Measurements from ENCODE around the gene SIM1. TPM values are rescaled to one million over a fixed set of nuclear protein-coding genes. Genes with fewer than 3 reads are reported as not detected.

The SIM1 gene
- total RNA-seq, 1 experiment from 2014 or later, result not detected

DNA sequence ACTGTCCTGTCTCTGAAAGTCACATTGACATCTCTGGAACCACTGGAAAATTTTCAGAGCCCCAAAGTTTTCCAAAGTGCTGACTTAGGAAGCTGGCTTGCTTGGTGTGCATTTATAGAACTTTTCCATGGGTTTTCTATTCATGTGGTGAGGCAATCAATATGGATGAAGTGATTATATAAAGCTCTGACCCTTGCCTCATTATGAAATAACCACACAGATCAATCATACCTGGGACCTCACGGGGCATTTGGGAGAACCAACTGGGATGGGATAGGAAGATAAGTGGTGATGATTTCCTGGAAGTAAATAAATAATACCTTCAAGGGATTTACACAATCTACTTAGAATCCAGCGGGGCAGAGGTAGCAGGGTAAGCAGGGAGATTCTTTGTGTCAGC is 22.9 kb upstream of the SIM1 start:
- no peaks in the 10 kb centered on the region for H3K4me1 ChIP-seq (ENCODE audit: control insufficient read depth in 1 of 2, insufficient read depth in 2 of 2, low read length in 2 of 2)
- H3K9ac ChIP-seq (ENCODE audit: low read length), result no peak overlapping the region
- ATAC-seq (no peak), DNase-seq (ENCODE audit: low read depth, low spot score) (no peak)
- CTCF ChIA-PET, result no interaction called here
- H3K27ac ChIP-seq (ENCODE audit: low read depth, low read length), result no peak overlapping the region
- intact Hi-C loops (cut with micrococcal nuclease), result no loop called here
- no peaks in the 10 kb centered on the region for H3K79me2 ChIP-seq (ENCODE audit: insufficient read depth, low read length)
- TF ChIP-seq ZBTB33 (IDR thresholded peaks at IDR 0.05; ENCODE audit: extremely low read depth, insufficient replicate concordance, low read length), result no peak
- TF ChIP-seq REST (IDR thresholded peaks at IDR 0.05; ENCODE audit: low read depth), result no peak
- TF ChIP-seq FOSL1 (IDR thresholded peaks at IDR 0.05; ENCODE audit: low read depth), result no peak
- no peak for TF ChIP-seq CBX3 (IDR thresholded peaks at IDR 0.05; ENCODE audit: low read depth)
- TF ChIP-seq ATF3 (IDR thresholded peaks at IDR 0.05), result no peak
- TF ChIP-seq RAD21 (IDR thresholded peaks at IDR 0.05; ENCODE audit: low read depth), result no peak
- TF ChIP-seq SRF (IDR thresholded peaks at IDR 0.05; ENCODE audit: low read depth), result no peak
- TF ChIP-seq POLR2AphosphoS5 (IDR thresholded peaks at IDR 0.05; ENCODE audit: low read depth, low read length), result no peak
- TF ChIP-seq ELF1 (IDR thresholded peaks at IDR 0.05; ENCODE audit: borderline replicate concordance, low read depth), result no peak
- TF ChIP-seq CEBPB (IDR thresholded peaks at IDR 0.05; ENCODE audit: low read depth), result no peak
- TF ChIP-seq TCF7L2 (IDR thresholded peaks at IDR 0.05; ENCODE audit: borderline replicate concordance, extremely low read depth, insufficient read depth, insufficient read length), result no peak
- TF ChIP-seq EGR1 (IDR thresholded peaks at IDR 0.05; ENCODE audit: low read depth), result no peak
- TF ChIP-seq EZH2phosphoT487 (IDR thresholded peaks at IDR 0.05; ENCODE audit: borderline replicate concordance), result no peak
- no peak for TF ChIP-seq ZNF274 (IDR thresholded peaks at IDR 0.05; ENCODE audit: low read depth, low read length)
- RAD21 ChIA-PET (ENCODE audit: low non-redundant PET in 1 of 2, low total read pairs in 2 of 2, uncharacterized antibody in 2 of 2, unreplicated experiment in 2 of 2), result no interaction called here
- no peak overlapping the region for H3K4me3 ChIP-seq (replicated peaks in 1 of 2; ENCODE audit: low read depth in 1 of 2, low read length in 2 of 2)
- no peak overlapping the region for H2AFZ ChIP-seq (ENCODE audit: low read depth, low read length, poor library complexity, severe bottlenecking)
- H3K4me2 ChIP-seq (ENCODE audit: low read length), result no peak overlapping the region
- no peaks in the 10 kb centered on the region for H4K20me1 ChIP-seq (ENCODE audit: insufficient read depth)
- no TSS peak for BruUV-seq (replicated peaks)
- no peaks in the 10 kb centered on the region for H3K36me3 ChIP-seq (ENCODE audit: control insufficient read depth in 1 of 2, insufficient read depth in 2 of 2, low read length in 2 of 2)
- H3K9me2 ChIP-seq (ENCODE audit: insufficient read depth), result no peaks in the 10 kb centered on the region
- no peaks in the 10 kb centered on the region for H3K9me3 ChIP-seq (ENCODE audit: control insufficient read depth in 1 of 2, insufficient read depth in 1 of 2, low read depth in 1 of 2, low read length in 2 of 2)
- H3K27me3 ChIP-seq (ENCODE audit: insufficient read depth, low read length), result no peaks in the 10 kb centered on the region
- POLR2A ChIA-PET, result no interaction called here
